ENCODE measurements around the gene ZSCAN16. TPM values are rescaled to one million over a fixed set of nuclear protein-coding genes. Genes with fewer than 3 reads are reported as not detected.
"Not testable (repeated sequence)": the region's sequence is repeated elsewhere in the genome, so short reads cannot be mapped to it uniquely, and the experiment has no call there.

Gene ZSCAN16
- total RNA-seq (2014; rRNA removed; shearing (Covaris generic)): not detected in 2 replicates

GRCh38 chr6:28124350-28124970 lies at the start of gene ZSCAN16:
Gene ZSCAN16, plus strand, starts transcription at chr6:28124609. Its CDS starts 835 bp downstream, at chr6:28125444.
- peak; percentile 92 for DNase-seq (ENCODE audit: low spot score)
- in situ Hi-C loops (cut with HindIII; ENCODE audit: low sequenced_read_pairs): no loop called here

- DNase-seq (ENCODE audit: low spot score): no peak
- in situ Hi-C loops (cut with HindIII; ENCODE audit: low sequenced_read_pairs): no loop called here
Observed at GRCh38 chr6:28078050-28078449, 46.4 kb upstream of the ZSCAN16 start.

GRCh38 chr6:28078836-28079235 lies 45.6 kb upstream of the ZSCAN16 start:
- in situ Hi-C loops (cut with HindIII; ENCODE audit: low sequenced_read_pairs): no loop called here
- no peak for DNase-seq (ENCODE audit: low spot score)

GRCh38 chr6:28080381-28080630 lies 44.1 kb upstream of the ZSCAN16 start, which contains the start of gene ZNF165:
Gene ZNF165, plus strand, starts transcription at chr6:28080568. Its CDS starts 4,913 bp downstream, at chr6:28085481.
- DNase-seq (ENCODE audit: low spot score); in situ Hi-C loops (cut with HindIII; ENCODE audit: low sequenced_read_pairs): not testable (repeated sequence)

GRCh38 chr6:28080631-28081485 lies 43.6 kb upstream of the ZSCAN16 start:
- in situ Hi-C loops (cut with HindIII; ENCODE audit: low sequenced_read_pairs): no loop called here
- DNase-seq (ENCODE audit: low spot score): peak; percentile 94

- DNase-seq (ENCODE audit: low spot score): no peak
- in situ Hi-C loops (cut with HindIII; ENCODE audit: low sequenced_read_pairs): no loop called here
Observed at GRCh38 chr6:28081486-28081751, 43.0 kb upstream of the ZSCAN16 start.

- in situ Hi-C loops (cut with HindIII; ENCODE audit: low sequenced_read_pairs): no loop called here
- DNase-seq (ENCODE audit: low spot score): no peak
Observed at GRCh38 chr6:28082939-28083338, 41.5 kb upstream of the ZSCAN16 start.

GRCh38 chr6:28089054-28089453 lies 35.4 kb upstream of the ZSCAN16 start:
- in situ Hi-C loops (cut with HindIII; ENCODE audit: low sequenced_read_pairs): no loop called here
- DNase-seq (ENCODE audit: low spot score): no peak

- DNase-seq (ENCODE audit: low spot score): no peak
- in situ Hi-C loops (cut with HindIII; ENCODE audit: low sequenced_read_pairs): no loop called here
Observed at GRCh38 chr6:28090917-28091586, 33.4 kb upstream of the ZSCAN16 start.

- DNase-seq (ENCODE audit: low spot score); in situ Hi-C loops (cut with HindIII; ENCODE audit: low sequenced_read_pairs): not testable (repeated sequence)
Observed at GRCh38 chr6:28102222-28102621, 22.2 kb upstream of the ZSCAN16 start.

- in situ Hi-C loops (cut with HindIII; ENCODE audit: low sequenced_read_pairs); DNase-seq (ENCODE audit: low spot score): not testable (repeated sequence)
Observed at GRCh38 chr6:28102699-28103098, 21.7 kb upstream of the ZSCAN16 start.

- in situ Hi-C loops (cut with HindIII; ENCODE audit: low sequenced_read_pairs): no loop called here
- DNase-seq (ENCODE audit: low spot score): peak; percentile 91
Observed at GRCh38 chr6:28104392-28105244, 19.8 kb upstream of the ZSCAN16 start.

- in situ Hi-C loops (cut with HindIII; ENCODE audit: low sequenced_read_pairs): no loop called here
- DNase-seq (ENCODE audit: low spot score): no peak
Observed at GRCh38 chr6:28105245-28105639, 19.2 kb upstream of the ZSCAN16 start.

- in situ Hi-C loops (cut with HindIII; ENCODE audit: low sequenced_read_pairs): no loop called here
- no peak for DNase-seq (ENCODE audit: low spot score)
Observed at GRCh38 chr6:28107506-28107905, 16.9 kb upstream of the ZSCAN16 start.

- no peak for DNase-seq (ENCODE audit: low spot score)
- in situ Hi-C loops (cut with HindIII; ENCODE audit: low sequenced_read_pairs): no loop called here
Observed at GRCh38 chr6:28111964-28112363, 12.4 kb upstream of the ZSCAN16 start.

- no peak for DNase-seq (ENCODE audit: low spot score)
- in situ Hi-C loops (cut with HindIII; ENCODE audit: low sequenced_read_pairs): no loop called here
Observed at GRCh38 chr6:28115799-28116198, 8.6 kb upstream of the ZSCAN16 start.

- in situ Hi-C loops (cut with HindIII; ENCODE audit: low sequenced_read_pairs): no loop called here
- no peak for DNase-seq (ENCODE audit: low spot score)
Observed at GRCh38 chr6:28117386-28118050, 6.9 kb upstream of the ZSCAN16 start.

GRCh38 chr6:28118217-28118616 lies 6.2 kb upstream of the ZSCAN16 start:
- DNase-seq (ENCODE audit: low spot score): no peak
- in situ Hi-C loops (cut with HindIII; ENCODE audit: low sequenced_read_pairs): no loop called here

- in situ Hi-C loops (cut with HindIII; ENCODE audit: low sequenced_read_pairs): no loop called here
- no peak for DNase-seq (ENCODE audit: low spot score)
Observed at GRCh38 chr6:28121876-28122275, 2.5 kb upstream of the ZSCAN16 start.

Data from G401 (cell line).